Hematopoietic multipotent progenitor cell treated with erythropoietin and hydrocortisone succinate and interleukin-3 and kit ligand, for 17 days (in vitro differentiated cells): ENCODE measurements around the gene SLC2A9.

Source experiments
- DNase-seq: peaks from one replicate; pipeline ENCODE4 v3.0.0-alpha.2; 2015; ENCODE audit warnings: low spot score

The SLC2A9 gene

GRCh38 chr4:9962611-9963314 lies 58.5 kb downstream of the SLC2A9 start:
- DNase-seq, result no peak

GRCh38 chr4:9954468-9954867 lies 66.8 kb downstream of the SLC2A9 start:
- DNase-seq, result no peak

- no peak for DNase-seq
These were observed 68.2 kb downstream of the SLC2A9 start for GRCh38 chr4:9953089-9953488.

GRCh38 chr4:9952415-9952950 lies 68.8 kb downstream of the SLC2A9 start:
- DNase-seq, result no peak

GRCh38 chr4:9949573-9949972 lies 71.7 kb downstream of the SLC2A9 start:
- DNase-seq, result no peak

- no peak for DNase-seq
These were observed 73.9 kb downstream of the SLC2A9 start for GRCh38 chr4:9947168-9948062.

GRCh38 chr4:9946170-9946569 lies 75.1 kb downstream of the SLC2A9 start:
- no peak for DNase-seq

- DNase-seq, result no peak
These were observed 76.6 kb downstream of the SLC2A9 start for GRCh38 chr4:9944431-9945425.

- DNase-seq, result no peak
These were observed 77.5 kb downstream of the SLC2A9 start for GRCh38 chr4:9943761-9944160.

GRCh38 chr4:9942921-9943600 lies 78.2 kb downstream of the SLC2A9 start:
- DNase-seq, result no peak

- DNase-seq, result no peak
These were observed 79.2 kb downstream of the SLC2A9 start for GRCh38 chr4:9942139-9942538.

- DNase-seq, result no peak
These were observed 81.3 kb downstream of the SLC2A9 start for GRCh38 chr4:9940041-9940440.

- DNase-seq, result no peak
These were observed 82.4 kb downstream of the SLC2A9 start for GRCh38 chr4:9938933-9939332.

- DNase-seq, result no peak
These were observed 84.2 kb downstream of the SLC2A9 start for GRCh38 chr4:9937078-9937477.

GRCh38 chr4:9936129-9936644 lies 85.1 kb downstream of the SLC2A9 start:
- DNase-seq, result no peak

- no peak for DNase-seq
These were observed 87.3 kb downstream of the SLC2A9 start for GRCh38 chr4:9933956-9934355.

GRCh38 chr4:9933184-9933583 lies 88.1 kb downstream of the SLC2A9 start:
- DNase-seq, result no peak

- no peak for DNase-seq
These were observed 88.5 kb downstream of the SLC2A9 start for GRCh38 chr4:9932771-9933170.

- no peak for DNase-seq
These were observed 90.2 kb downstream of the SLC2A9 start for GRCh38 chr4:9931146-9931545.

GRCh38 chr4:9929111-9929510 lies 92.2 kb downstream of the SLC2A9 start:
- no peak for DNase-seq
